ENCODE results near the gene LRRC18.

DNA sequence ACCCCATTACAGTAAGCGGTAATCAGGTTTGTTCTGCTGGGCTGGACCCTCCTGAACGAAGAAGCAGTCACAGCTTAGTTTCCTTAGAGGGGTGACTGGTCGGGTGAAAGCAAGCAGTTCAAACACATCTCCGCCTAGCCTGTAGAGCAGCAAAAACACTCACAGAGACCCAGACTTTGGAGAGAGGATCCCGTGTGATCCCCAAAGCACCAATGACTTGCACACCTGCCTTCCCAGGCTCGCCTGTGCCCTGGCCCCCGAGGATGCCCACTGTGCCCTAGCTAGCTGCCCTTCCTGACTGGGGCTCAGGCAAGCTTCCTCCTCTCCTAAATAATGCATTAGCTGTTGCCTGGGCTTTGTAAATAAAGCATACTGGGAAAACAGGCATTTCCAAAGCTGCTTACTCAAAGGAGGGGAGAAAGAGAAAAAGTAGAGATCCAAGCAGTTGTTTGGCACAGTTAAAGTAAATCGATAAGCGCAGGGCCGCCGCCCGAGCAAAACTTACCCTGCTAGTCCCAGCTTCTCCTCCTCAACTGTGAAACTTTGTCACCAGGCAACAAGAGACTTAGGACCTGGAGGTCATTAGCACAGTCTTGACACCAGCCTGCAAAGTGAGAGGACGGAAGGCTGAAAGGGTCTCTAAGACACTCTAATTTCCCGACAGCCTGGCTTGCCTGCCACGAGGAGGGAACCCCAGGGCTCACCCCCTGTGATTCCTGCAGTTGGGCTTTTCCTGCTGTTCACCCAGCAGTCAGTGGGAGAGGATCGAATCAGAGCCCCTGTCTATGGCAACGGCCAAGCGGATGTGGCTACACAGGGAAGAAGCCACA is 4.8 kb downstream of the LRRC18 start:
- TF ChIP-seq, protein P1, sequence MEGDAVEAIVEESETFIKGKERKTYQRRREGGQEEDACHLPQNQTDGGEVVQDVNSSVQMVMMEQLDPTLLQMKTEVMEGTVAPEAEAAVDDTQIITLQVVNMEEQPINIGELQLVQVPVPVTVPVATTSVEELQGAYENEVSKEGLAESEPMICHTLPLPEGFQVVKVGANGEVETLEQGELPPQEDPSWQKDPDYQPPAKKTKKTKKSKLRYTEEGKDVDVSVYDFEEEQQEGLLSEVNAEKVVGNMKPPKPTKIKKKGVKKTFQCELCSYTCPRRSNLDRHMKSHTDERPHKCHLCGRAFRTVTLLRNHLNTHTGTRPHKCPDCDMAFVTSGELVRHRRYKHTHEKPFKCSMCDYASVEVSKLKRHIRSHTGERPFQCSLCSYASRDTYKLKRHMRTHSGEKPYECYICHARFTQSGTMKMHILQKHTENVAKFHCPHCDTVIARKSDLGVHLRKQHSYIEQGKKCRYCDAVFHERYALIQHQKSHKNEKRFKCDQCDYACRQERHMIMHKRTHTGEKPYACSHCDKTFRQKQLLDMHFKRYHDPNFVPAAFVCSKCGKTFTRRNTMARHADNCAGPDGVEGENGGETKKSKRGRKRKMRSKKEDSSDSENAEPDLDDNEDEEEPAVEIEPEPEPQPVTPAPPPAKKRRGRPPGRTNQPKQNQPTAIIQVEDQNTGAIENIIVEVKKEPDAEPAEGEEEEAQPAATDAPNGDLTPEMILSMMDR (IDR thresholded peaks at IDR 0.05; ENCODE audit: low read length), result no peak
- no peak for TF ChIP-seq EZH2 (IDR thresholded peaks at IDR 0.05; ENCODE audit: borderline replicate concordance, low read length)

All from OCI-LY1 (cell line).